ENCODE data around the gene RALGPS2.

- TF ChIP-seq POLR2A (IDR thresholded peaks at IDR 0.05) (no peak), CTCF (IDR thresholded peaks at IDR 0.05) (no peak)
Observed at GRCh38 chr1:178947677-178947981, 222.6 kb downstream of the RALGPS2 start.

Data from right lobe of liver (tissue), 4 donors.